Measurements from ENCODE around the gene WARS2. TPM values are rescaled to one million over a fixed set of nuclear protein-coding genes. Genes with fewer than 3 reads are reported as not detected.

WARS2 gene
- total and polyA plus RNA-seq, 2 donors: 6.8 to 29.3 TPM

- 96% methylated on average over 2 of the region's 2 CpGs for WGBS
- Histone ChIP-seq H3K36me3 (ENCODE audit: insufficient read depth) (no peaks in the 10 kb centered on the region), H3K27ac (ENCODE audit: low read depth) (no peak overlapping the region), H3K4me1 (ENCODE audit: insufficient read depth) (no peaks in the 10 kb centered on the region), H3K4me3 (ENCODE audit: low read depth, low read length) (no peak overlapping the region)
- no peak for DNase-seq (ENCODE audit: extremely low spot score)
Measured at GRCh38 chr1:119055568-119055967, 84.9 kb downstream of the WARS2 start.

- no peaks in the 10 kb centered on the region for H3K4me1 ChIP-seq (ENCODE audit: insufficient read depth)
- no peak overlapping the region for H3K27ac ChIP-seq (ENCODE audit: low read depth)
- no peaks in the 10 kb centered on the region for H3K36me3 ChIP-seq (ENCODE audit: insufficient read depth)
- no peak overlapping the region for H3K4me3 ChIP-seq (ENCODE audit: low read depth, low read length)
- DNase-seq (ENCODE audit: extremely low spot score): no peak
- WGBS: 99% methylated on average over 1 of the region's 1 CpG
Measured at GRCh38 chr1:119053917-119054316, 86.5 kb downstream of the WARS2 start.

GRCh38 chr1:119052267-119052666 lies 88.2 kb downstream of the WARS2 start:
- Histone ChIP-seq H3K4me1 (ENCODE audit: insufficient read depth) (no peaks in the 10 kb centered on the region), H3K36me3 (ENCODE audit: insufficient read depth) (no peaks in the 10 kb centered on the region), H3K27ac (ENCODE audit: low read depth) (no peak overlapping the region), H3K4me3 (ENCODE audit: low read depth, low read length) (no peak overlapping the region)
- DNase-seq (ENCODE audit: extremely low spot score): no peak

DNA sequence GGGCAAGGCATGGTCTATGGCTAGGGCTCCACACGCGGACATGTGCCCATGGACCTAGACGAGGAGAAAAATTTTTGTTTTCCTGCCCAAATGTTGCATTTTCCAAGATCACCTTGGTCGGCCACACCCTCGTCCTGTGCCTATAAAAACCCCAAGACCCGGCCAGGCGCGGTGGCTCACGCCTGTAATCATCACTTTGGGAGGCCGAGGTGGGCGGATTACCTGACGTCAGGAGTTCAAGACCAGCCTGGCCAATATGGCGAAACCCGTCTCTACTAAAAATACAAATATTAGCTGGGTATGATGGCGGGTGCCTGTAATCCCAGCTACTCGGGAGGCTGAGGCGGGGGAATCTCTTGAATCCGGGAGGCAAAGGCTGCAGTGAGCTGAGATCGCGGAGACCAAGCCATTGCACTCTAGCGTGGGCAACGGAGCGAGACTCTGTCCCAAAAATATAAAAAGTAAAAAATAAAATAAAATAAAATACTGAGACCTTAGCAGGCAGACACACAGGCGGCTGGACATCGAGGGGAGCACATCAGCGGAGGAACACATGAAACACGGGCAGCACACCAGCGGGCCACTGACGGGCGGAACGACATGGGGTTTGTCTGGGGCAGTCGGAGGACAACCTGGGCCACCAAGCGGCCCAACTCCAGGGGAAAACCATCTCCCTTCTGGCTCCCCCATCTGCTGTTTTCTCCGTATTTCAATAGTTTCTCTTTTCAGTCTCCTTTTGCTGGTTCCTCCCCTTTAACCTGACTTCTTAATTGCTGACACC lies 91.6 kb downstream of the WARS2 start:
- Histone ChIP-seq H3K27ac (ENCODE audit: low read depth) (no peak overlapping the region), H3K4me1 (ENCODE audit: insufficient read depth) (no peaks in the 10 kb centered on the region), H3K4me3 (ENCODE audit: low read depth, low read length) (no peak overlapping the region), H3K36me3 (ENCODE audit: insufficient read depth) (no peaks in the 10 kb centered on the region)
- DNase-seq (ENCODE audit: extremely low spot score): no peak
- 97% methylated on average over 34 of the region's 34 CpGs for WGBS

DNA sequence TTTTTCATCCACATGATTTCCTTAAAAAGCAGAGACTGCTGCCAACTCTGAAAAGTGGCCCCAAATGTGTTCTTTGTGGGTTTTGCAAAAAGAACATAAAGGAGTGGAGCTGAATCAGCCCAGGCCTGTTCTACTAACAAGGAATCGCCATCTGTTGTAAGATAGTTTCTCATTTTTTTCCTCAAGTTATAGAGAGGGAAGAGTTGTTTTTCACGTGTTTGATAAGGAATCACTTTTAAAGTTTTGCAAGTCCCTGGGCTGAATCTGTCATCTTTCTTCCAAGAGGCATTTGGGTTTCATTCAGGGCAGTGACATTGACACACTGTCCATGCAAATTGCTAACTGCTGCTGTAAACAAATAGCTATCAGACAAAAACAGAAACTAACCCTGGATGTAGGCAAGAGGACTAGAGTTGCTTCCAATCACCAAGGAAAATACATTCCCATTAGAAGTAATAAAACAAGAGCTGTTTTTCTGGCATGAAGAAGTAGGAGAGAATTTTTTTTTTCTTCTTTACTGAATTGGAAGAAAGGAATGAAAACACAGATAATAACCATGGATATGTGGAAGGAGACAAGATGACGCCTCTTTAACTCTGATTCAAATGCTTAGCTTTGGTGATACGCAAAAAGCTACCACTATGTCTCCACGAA lies 93.5 kb downstream of the WARS2 start:
- Histone ChIP-seq H3K4me1 (ENCODE audit: insufficient read depth) (no peaks in the 10 kb centered on the region), H3K4me3 (ENCODE audit: low read depth, low read length) (no peak overlapping the region), H3K36me3 (ENCODE audit: insufficient read depth) (no peaks in the 10 kb centered on the region), H3K27ac (ENCODE audit: low read depth) (peak overlapping the region; percentile 23)
- peak; percentile 52 for DNase-seq (ENCODE audit: extremely low spot score)
- WGBS: 22% methylated on average over 5 of the region's 5 CpGs

DNA sequence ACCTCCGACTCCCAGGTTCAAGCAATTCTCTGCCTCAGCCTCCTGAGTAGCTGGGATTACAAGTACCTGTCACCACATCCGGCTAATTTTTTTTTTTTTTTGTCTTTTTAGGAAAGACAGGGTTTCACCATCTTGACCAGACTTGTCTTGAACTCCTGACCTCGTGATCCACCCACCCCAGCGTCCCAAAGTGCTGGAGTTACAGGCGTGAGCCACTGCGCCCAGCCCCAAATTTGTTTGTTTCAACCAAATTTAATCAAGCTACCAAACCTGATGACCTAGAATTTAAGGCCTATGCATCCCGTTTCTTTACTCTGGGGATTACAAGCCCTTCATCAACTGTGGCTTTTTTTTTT lies 94.0 kb downstream of the WARS2 start:
- 52% methylated on average over 7 of the region's 7 CpGs for WGBS
- no peaks in the 10 kb centered on the region for H3K4me1 ChIP-seq (ENCODE audit: insufficient read depth)
- no peak overlapping the region for H3K4me3 ChIP-seq (ENCODE audit: low read depth, low read length)
- DNase-seq (ENCODE audit: extremely low spot score): no peak
- no peaks in the 10 kb centered on the region for H3K36me3 ChIP-seq (ENCODE audit: insufficient read depth)
- peak overlapping the region; percentile 23 for H3K27ac ChIP-seq (ENCODE audit: low read depth)

DNA sequence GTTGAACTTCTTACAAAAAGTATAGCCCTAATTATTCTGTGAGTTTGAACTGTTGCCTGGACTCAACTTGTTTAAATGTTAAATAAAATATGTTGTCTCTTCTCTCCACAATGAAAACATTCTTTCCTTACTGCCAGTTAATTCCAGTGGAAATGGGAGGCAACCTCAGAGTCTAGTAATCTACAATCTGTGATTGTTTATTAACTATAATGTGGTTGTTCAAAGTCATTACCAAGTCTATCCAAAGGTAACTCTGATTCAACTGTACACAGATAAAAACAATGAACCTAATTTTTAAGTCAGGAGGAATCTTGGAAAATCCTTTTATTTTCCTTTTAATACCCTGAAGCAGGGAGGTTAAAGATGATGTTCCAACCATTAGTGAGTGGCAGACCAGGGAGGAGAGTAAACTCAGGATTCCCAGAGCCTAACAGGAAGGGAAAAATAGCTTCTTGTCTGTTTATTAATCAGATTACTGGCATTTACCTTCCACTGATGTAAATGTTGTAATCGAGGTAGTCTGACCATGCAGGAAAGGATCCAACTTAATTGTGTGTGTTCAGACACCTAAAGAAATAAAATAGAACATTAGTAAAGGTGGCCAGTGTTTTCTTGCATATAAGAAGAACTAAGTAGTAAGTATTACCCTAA lies 95.2 kb downstream of the WARS2 start:
- Histone ChIP-seq H3K27ac (ENCODE audit: low read depth) (peak overlapping the region; percentile 19), H3K4me3 (ENCODE audit: low read depth, low read length) (no peak overlapping the region), H3K36me3 (ENCODE audit: insufficient read depth) (no peaks in the 10 kb centered on the region), H3K4me1 (ENCODE audit: insufficient read depth) (no peaks in the 10 kb centered on the region)
- WGBS: 62% methylated on average over 1 of the region's 1 CpG
- DNase-seq (ENCODE audit: extremely low spot score): no peak

- no peak for DNase-seq (ENCODE audit: extremely low spot score)
- no peak overlapping the region for H3K4me3 ChIP-seq (ENCODE audit: low read depth, low read length)
- WGBS: 59% methylated on average over 2 of the region's 2 CpGs
- no peak overlapping the region for H3K27ac ChIP-seq (ENCODE audit: low read depth)
- peaks cover under 1% of the 10 kb centered on the region for H3K36me3 ChIP-seq (ENCODE audit: insufficient read depth)
- H3K4me1 ChIP-seq (ENCODE audit: insufficient read depth): no peaks in the 10 kb centered on the region
Measured at GRCh38 chr1:119040906-119041305, 99.5 kb downstream of the WARS2 start.

- DNase-seq (ENCODE audit: extremely low spot score): no peak
- H3K4me3 ChIP-seq (ENCODE audit: low read depth, low read length): no peak overlapping the region
- 88% methylated on average over 2 of the region's 2 CpGs for whole genome bisulfite sequencing
- peaks cover 1% of the 10 kb centered on the region for H3K36me3 ChIP-seq (ENCODE audit: insufficient read depth)
- no peaks in the 10 kb centered on the region for H3K4me1 ChIP-seq (ENCODE audit: insufficient read depth)
- H3K27ac ChIP-seq (ENCODE audit: low read depth): no peak overlapping the region
Measured at GRCh38 chr1:119040489-119040888, 100.0 kb downstream of the WARS2 start.

DNA sequence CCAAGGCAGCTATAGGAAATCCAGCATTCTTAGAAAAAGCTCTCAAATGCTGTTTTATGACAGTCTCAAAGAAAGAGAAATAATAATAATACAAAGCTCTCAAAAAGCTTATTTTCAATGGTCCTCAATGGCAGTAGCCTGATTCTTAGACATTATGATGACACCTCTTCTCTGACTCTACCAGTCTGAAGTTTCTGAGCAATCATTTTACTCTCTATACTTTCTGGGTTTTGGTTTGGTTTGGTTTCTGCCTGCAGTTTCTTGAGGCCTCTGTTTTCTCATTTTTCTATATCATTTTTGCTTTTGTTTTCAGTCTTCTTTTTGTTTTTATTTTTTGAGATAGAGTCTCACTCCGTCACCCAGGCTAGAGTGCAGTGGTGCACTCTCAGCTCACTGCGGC lies 102.1 kb downstream of the WARS2 start:
- DNase-seq (ENCODE audit: extremely low spot score): no peak
- no peak overlapping the region for H3K27ac ChIP-seq (ENCODE audit: low read depth)
- no peak overlapping the region for H3K4me3 ChIP-seq (ENCODE audit: low read depth, low read length)
- H3K36me3 ChIP-seq (ENCODE audit: insufficient read depth): peaks cover 1% of the 10 kb centered on the region
- H3K4me1 ChIP-seq (ENCODE audit: insufficient read depth): no peaks in the 10 kb centered on the region
- 98% methylated on average over 2 of the region's 2 CpGs for WGBS

DNA sequence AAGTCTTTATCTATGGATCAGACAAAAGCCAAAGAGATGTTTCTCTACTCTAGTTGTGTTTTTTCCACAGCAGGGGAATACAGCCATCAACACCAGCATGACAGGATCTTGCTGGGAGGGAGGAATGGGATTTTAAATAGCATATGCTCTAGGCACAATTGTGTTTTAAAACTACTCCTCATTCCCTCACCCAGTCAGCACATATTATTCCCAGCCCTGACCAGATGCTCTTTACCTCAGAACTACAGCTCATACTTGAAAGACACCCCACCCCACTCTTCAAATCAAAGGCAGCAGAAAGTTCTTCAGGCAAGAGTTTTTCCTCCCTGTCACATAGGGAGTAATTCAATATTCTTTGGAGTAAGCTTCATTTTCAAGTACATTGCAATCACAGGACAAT lies 106.1 kb downstream of the WARS2 start:
- Histone ChIP-seq H3K36me3 (ENCODE audit: insufficient read depth) (peaks cover 3% of the 10 kb centered on the region), H3K27ac (ENCODE audit: low read depth) (no peak overlapping the region), H3K4me1 (ENCODE audit: insufficient read depth) (no peaks in the 10 kb centered on the region), H3K4me3 (ENCODE audit: low read depth, low read length) (no peak overlapping the region)
- DNase-seq (ENCODE audit: extremely low spot score): no peak

DNA sequence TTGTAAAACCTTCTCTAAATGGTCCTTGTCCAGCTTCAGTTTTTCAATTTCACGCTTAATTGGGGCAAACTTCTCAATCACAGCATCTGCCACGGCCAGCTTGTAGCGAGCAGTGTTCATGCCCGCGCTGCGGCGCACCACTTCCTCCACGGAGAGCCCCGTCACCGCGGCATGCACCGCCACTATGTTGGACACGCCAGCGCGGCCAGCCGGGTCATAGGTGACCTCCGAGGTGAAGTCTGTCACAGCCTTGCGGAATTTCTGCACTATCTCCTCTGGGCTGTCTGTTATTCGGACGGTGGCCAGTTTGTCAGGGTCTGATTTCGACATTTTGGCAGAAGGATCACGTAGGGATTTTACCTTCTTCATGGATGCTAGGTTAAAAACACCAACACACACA lies 107.5 kb downstream of the WARS2 start:
- Histone ChIP-seq H3K4me1 (ENCODE audit: insufficient read depth) (no peaks in the 10 kb centered on the region), H3K36me3 (ENCODE audit: insufficient read depth) (peaks cover 3% of the 10 kb centered on the region), H3K4me3 (ENCODE audit: low read depth, low read length) (no peak overlapping the region), H3K27ac (ENCODE audit: low read depth) (no peak overlapping the region)
- 98% methylated on average over 22 of the region's 22 CpGs for WGBS
- no peak for DNase-seq (ENCODE audit: extremely low spot score)

DNA sequence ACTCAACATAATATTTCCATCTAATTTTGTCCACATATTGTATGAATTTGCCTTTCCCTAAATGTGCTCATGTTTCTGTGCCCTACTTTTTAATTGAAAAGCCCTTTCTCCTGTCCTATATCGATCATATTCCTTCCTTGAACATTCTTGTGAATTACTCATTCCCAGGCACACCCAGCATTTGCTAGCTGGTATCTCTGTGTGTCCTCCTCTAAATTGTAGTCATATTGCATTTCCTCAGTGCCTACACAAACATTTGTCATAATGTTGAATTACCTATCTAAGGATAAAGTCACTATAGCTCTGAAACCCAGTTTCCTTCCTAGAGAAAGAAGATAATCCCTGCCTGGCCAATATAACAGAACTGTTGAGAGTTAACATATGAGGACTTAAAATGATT lies 112.7 kb downstream of the WARS2 start:
- 97% methylated on average over 1 of the region's 1 CpG for WGBS
- Histone ChIP-seq H3K4me3 (ENCODE audit: low read depth, low read length) (no peak overlapping the region), H3K4me1 (ENCODE audit: insufficient read depth) (no peaks in the 10 kb centered on the region), H3K27ac (ENCODE audit: low read depth) (no peak overlapping the region), H3K36me3 (ENCODE audit: insufficient read depth) (peaks cover 4% of the 10 kb centered on the region)
- no peak for DNase-seq (ENCODE audit: extremely low spot score)

GRCh38 chr1:119026956-119027355 lies 113.5 kb downstream of the WARS2 start:
- WGBS: 79% methylated on average over 5 of the region's 5 CpGs
- Histone ChIP-seq H3K36me3 (ENCODE audit: insufficient read depth) (peaks cover 4% of the 10 kb centered on the region), H3K4me1 (ENCODE audit: insufficient read depth) (no peaks in the 10 kb centered on the region), H3K27ac (ENCODE audit: low read depth) (no peak overlapping the region), H3K4me3 (ENCODE audit: low read depth, low read length) (no peak overlapping the region)
- no peak for DNase-seq (ENCODE audit: extremely low spot score)
